HepG2 (cell line): ENCODE data around the gene CNIH3. TPM values are rescaled to one million over a fixed set of nuclear protein-coding genes. Genes with fewer than 3 reads are reported as not detected.

Experiments
- ATAC-seq: fragments of 200-7000 bp; cut with Tn5 transposase; 3 replicates; pipeline ENCODE4 v1.9.1; 2020; ENCODE audit warnings: mild to moderate bottlenecking, moderate library complexity
- BruUV-seq: library from RNA; stranded (reverse); fragments of 400-500 nt; replicated peaks from 2 replicates; lab custom pipeline; 2021; lab: Mats Ljungman, UMichigan
- CTCF ChIA-PET: fragments of 300-600 bp; formaldehyde crosslinking; extraction: SDS; loops from one replicate; lab custom pipeline; 2021; ENCODE audit warnings: low total read pairs, inconsistent platforms, low intra/inter-chr PET ratio; lab: Yijun Ruan, JAX
- POLR2A ChIA-PET: fragments of 350-600 bp; sonication (Branson Sonifier 250); formaldehyde crosslinking; loops from one replicate; lab custom pipeline; 2020; ENCODE audit warnings: antibody characterized with exemption, inconsistent platforms; lab: Yijun Ruan, JAX
- DNase-seq: peaks from one replicate; pipeline ENCODE4 v3.0.0-alpha.2; 2015; ENCODE audit warnings: low spot score
- FAIRE-seq: peaks from 3 replicates; lab custom pipeline; 2011; peaks lifted over from hg19 to GRCh38; lab: Jason Lieb, UNC
- H2AFZ ChIP-seq: one replicate; pipeline ENCODE4 v1.6.1; 2011; ENCODE audit warnings: low read length, inconsistent platforms
- H3K27ac ChIP-seq: fragments of 300-600 bp; 3 replicates; pipeline ENCODE4 v1.8.0; 2011; ENCODE audit warnings: mixed run types, mild to moderate bottlenecking, mixed read lengths, low read length, inconsistent platforms; ENCODE audit not compliant: insufficient read depth; ENCODE audit errors: extremely low read length
- H3K27me3 ChIP-seq, 2 experiments: fragments of 200-600 bp in 1 of 2; 2 replicates in 1 of 2; 3 replicates in 1 of 2; pipeline versions ENCODE4 v1.6.0 to v1.8.0; 2011; ENCODE audit warnings: low read length in 2 of 2, mild to moderate bottlenecking in 2 of 2, moderate library complexity in 2 of 2, inconsistent platforms in 1 of 2; ENCODE audit not compliant: insufficient read depth in 2 of 2, control insufficient read depth in 1 of 2
- H3K36me3 ChIP-seq, 2 experiments: fragments of 200-600 bp in 1 of 2; replicated peaks in 1 of 2; 2 replicates in 1 of 2; 3 replicates in 1 of 2; pipeline versions ENCODE4 v1.5.1 to v1.8.0; 2011; ENCODE audit warnings: low read length in 2 of 2, inconsistent platforms in 1 of 2; ENCODE audit not compliant: insufficient read depth in 2 of 2, control insufficient read depth in 1 of 2
- H3K4me1 ChIP-seq: 2 replicates; pipeline ENCODE4 v1.5.1; 2012; ENCODE audit warnings: low read length, inconsistent platforms; ENCODE audit not compliant: insufficient read depth
- H3K4me2 ChIP-seq: 2 replicates; pipeline ENCODE4 v1.6.0; 2011; ENCODE audit warnings: low read depth, low read length, inconsistent platforms
- H3K4me3 ChIP-seq, 3 experiments: fragments of 200-600 bp in 1 of 3; sonication (generic), shearing (Covaris generic) in 1 of 3; replicated peaks in 1 of 3; 2 replicates each; pipeline ENCODE4 v1.5.1; 2011 to 2016; ENCODE audit warnings: low read length in 3 of 3, inconsistent platforms in 2 of 3, low read depth in 2 of 3, mild to moderate bottlenecking in 2 of 3, control low read depth in 1 of 3, mixed read lengths in 1 of 3; ENCODE audit not compliant: insufficient read depth in 1 of 3
- H3K79me2 ChIP-seq: one replicate; pipeline ENCODE4 v1.6.1; 2011; ENCODE audit warnings: low read length, inconsistent platforms; ENCODE audit not compliant: insufficient read depth
- H3K9ac ChIP-seq: 2 replicates; pipeline ENCODE4 v1.6.0; 2011; ENCODE audit warnings: mild to moderate bottlenecking, low read depth, low read length, inconsistent platforms; ENCODE audit not compliant: insufficient read depth
- H3K9me3 ChIP-seq: 2 replicates; pipeline ENCODE4 v1.5.1; 2012; ENCODE audit warnings: mild to moderate bottlenecking, low read length
- H4K20me1 ChIP-seq: 2 replicates; pipeline ENCODE4 v1.6.0; 2011; ENCODE audit warnings: inconsistent platforms, mild to moderate bottlenecking, low read length, moderate library complexity; ENCODE audit not compliant: insufficient read depth
- ARNTL ChIP-seq: sonication (generic); formaldehyde crosslinking; IDR thresholded peaks from 2 replicates; pipeline ENCODE4 v1.4.0; 2020; ENCODE audit warnings: mild to moderate bottlenecking, missing genetic modification reagents
- ASH2L ChIP-seq: fragments of 300-600, 200-600 bp; sonication (generic); IDR thresholded peaks from 2 replicates; pipeline ENCODE4 v1.7.0; 2017; ENCODE audit warnings: low read depth, mild to moderate bottlenecking, moderate library complexity, mixed read lengths, low read length; ENCODE audit not compliant: insufficient read length
- ETV5 ChIP-seq: IDR thresholded peaks from 2 replicates; pipeline ENCODE4 v1.6.1; 2018; ENCODE audit warnings: missing biosample characterization, missing genetic modification reagents, inconsistent platforms, borderline replicate concordance
- HHEX ChIP-seq: IDR thresholded peaks from 2 replicates; pipeline ENCODE4 v1.6.1; 2016; ENCODE audit warnings: control low read depth
- HOXA3 ChIP-seq: sonication (generic); formaldehyde crosslinking; IDR thresholded peaks from 2 replicates; pipeline ENCODE4 v1.5.0; 2020; ENCODE audit warnings: missing genetic modification reagents
- KDM4B ChIP-seq: sonication (generic); formaldehyde crosslinking; IDR thresholded peaks from 2 replicates; pipeline ENCODE4 v1.4.0; 2020; ENCODE audit warnings: missing genetic modification reagents
- MIER2 ChIP-seq: IDR thresholded peaks from 2 replicates; pipeline ENCODE4 v1.6.1; 2016; ENCODE audit warnings: missing biosample characterization, missing genetic modification reagents
- MIXL1 ChIP-seq: IDR thresholded peaks from 2 replicates; pipeline ENCODE4 v1.6.1; 2016
- NONO ChIP-seq, 2 experiments: fragments of 450-650 bp in 1 of 2; sonication (generic) in 1 of 2; formaldehyde crosslinking in 1 of 2; IDR thresholded peaks in 1 of 2; conservative IDR thresholded peaks in 1 of 2; 2 replicates each; pipeline versions ENCODE4 v1.6.1 to v1.8.0; 2017 to 2022; ENCODE audit warnings: mild to moderate bottlenecking in 1 of 2, missing genetic modification reagents in 1 of 2, moderate library complexity in 1 of 2
- SMC3 ChIP-seq: IDR thresholded peaks from 2 replicates; pipeline ENCODE4 v1.6.1; 2011; ENCODE audit warnings: low read length, improper control_type of control experiment
- SP4 ChIP-seq: sonication (generic); formaldehyde crosslinking; IDR thresholded peaks from 2 replicates; pipeline ENCODE4 v1.8.1; 2023; ENCODE audit warnings: mild to moderate bottlenecking, missing genetic modification reagents
- STAG1 ChIP-seq: sonication (generic); formaldehyde crosslinking; IDR thresholded peaks from 2 replicates; pipeline ENCODE4 v1.4.0; 2020; ENCODE audit warnings: missing genetic modification reagents
- TFE3 ChIP-seq: IDR thresholded peaks from 2 replicates; pipeline ENCODE4 v1.6.1; 2016
- ZMYM2 ChIP-seq: sonication (generic); formaldehyde crosslinking; IDR thresholded peaks from 2 replicates; pipeline ENCODE4 v1.8.0; 2022; ENCODE audit warnings: mild to moderate bottlenecking, missing genetic modification reagents
- ZMYM4 ChIP-seq: sonication (generic); formaldehyde crosslinking; IDR thresholded peaks from 2 replicates; pipeline ENCODE4 v1.8.1; 2023; ENCODE audit warnings: mild to moderate bottlenecking, missing genetic modification reagents
- ZNF160 ChIP-seq: sonication (generic); formaldehyde crosslinking; IDR thresholded peaks from 2 replicates; pipeline ENCODE4 v1.8.0; 2022; ENCODE audit warnings: mild to moderate bottlenecking, inconsistent platforms, missing genetic modification reagents
- ZNF577 ChIP-seq: sonication (generic); formaldehyde crosslinking; IDR thresholded peaks from 2 replicates; pipeline ENCODE4 v1.4.0; 2020; ENCODE audit warnings: mild to moderate bottlenecking, low read depth, missing genetic modification reagents, borderline replicate concordance
- ZNF605 ChIP-seq: sonication (generic); formaldehyde crosslinking; IDR thresholded peaks from 2 replicates; pipeline ENCODE4 v1.8.0; 2022; ENCODE audit warnings: mild to moderate bottlenecking, missing genetic modification reagents
- ZNF619 ChIP-seq: sonication (generic); formaldehyde crosslinking; IDR thresholded peaks from 2 replicates; pipeline ENCODE4 v1.4.0; 2020; ENCODE audit warnings: mild to moderate bottlenecking, missing genetic modification reagents
- ZNF724P ChIP-seq: sonication (generic); formaldehyde crosslinking; IDR thresholded peaks from 2 replicates; pipeline ENCODE4 v1.8.0; 2022; ENCODE audit warnings: missing genetic modification reagents, borderline replicate concordance
- ZNF883 ChIP-seq: sonication (generic); formaldehyde crosslinking; IDR thresholded peaks from 2 replicates; pipeline ENCODE4 v1.5.1; 2020; ENCODE audit warnings: mild to moderate bottlenecking, missing genetic modification reagents; ENCODE audit errors: not compliant biosample characterization
- WGBS: methylation state at CpG from one replicate; pipeline ENCODE4 v1.1.6; 2017; ENCODE audit warnings: low lambda C conversion rate; 5-methylcytosine and 5-hydroxymethylcytosine counted together
- in situ Hi-C: cut with HindIII; loops from 2 replicates; pipeline ENCODE4 v1.10.0; 2017; ENCODE audit warnings: low pct_unique_long_range_greater_than_20kb; ENCODE audit not compliant: extremely low pct_ligation_motif_present
- intact Hi-C: fragments of 100-400 bp; cut with micrococcal nuclease; formaldehyde crosslinking; loops from one replicate; pipeline ENCODE4 v1.10.0; 2022; ENCODE audit not compliant: unreplicated experiment
- polyA plus RNA-seq, 8 experiments: library from polyadenylated mRNA; depleted of rRNA in 3 of 8; stranded (reverse) in 7 of 8; unstranded in 1 of 8; fragments of >200 nt; fragmentation: Illumina TruSeq in 4 of 8; extraction: Trizol in 4 of 8; gene quantifications; 2 replicates each; pipeline versions ENCODE4 v1.2.1 to v1.2.3, GENCODE V29; 2011 to 2016; ENCODE audit warnings: low read depth in 4 of 8, missing spikeins in 1 of 8, mixed read lengths in 1 of 8; ENCODE audit not compliant: insufficient read depth in 1 of 8
- total RNA-seq, 5 experiments: library from RNA; depleted of rRNA; stranded (reverse); fragments of >200 nt; fragmentation: Illumina TruSeq; extraction: Trizol; gene quantifications; 2 replicates each; pipeline ENCODE4 v1.2.3, GENCODE V29; 2016; ENCODE audit warnings: low read depth in 1 of 5

CNIH3 gene
- total and polyA plus RNA-seq, 2 of the 13 experiments (the other 11 are each of a cell fraction or from before 2014, with no cell fraction given) = 0.36 to 1.1 TPM

GRCh38 chr1:224665016-224665415 is 48.9 kb downstream of the CNIH3 start:
- Histone ChIP-seq H3K9me3 (no peaks in the 10 kb centered on the region), H3K4me3 (no peak overlapping the region), H3K36me3 (no peaks in the 10 kb centered on the region), H3K9ac (no peak overlapping the region), H2AFZ (no peak overlapping the region), H3K79me2 (no peaks in the 10 kb centered on the region), H3K27me3 (no peaks in the 10 kb centered on the region), H3K4me2 (no peak overlapping the region), H3K27ac (no peak overlapping the region), H4K20me1 (no peaks in the 10 kb centered on the region), H3K4me1 (no peaks in the 10 kb centered on the region)
- no peak for DNase-seq
- ATAC-seq = no peak
- no peak for TF ChIP-seq ASH2L
- no peak for TF ChIP-seq ZNF619 (CRISPR knock-in tag)
- TF ChIP-seq MIER2 = no peak
- no peak for TF ChIP-seq ZNF577 (CRISPR knock-in tag)
- no peak for TF ChIP-seq SMC3
- no peak for TF ChIP-seq ZNF724P (CRISPR knock-in tag)
- no peak for TF ChIP-seq NONO (IDR thresholded peaks at IDR 0.05)
- TF ChIP-seq NONO (CRISPR knock-in tag; conservative IDR thresholded peaks at IDR 0.05) = no peak
- no peak for TF ChIP-seq KDM4B (CRISPR knock-in tag)
- no peak for TF ChIP-seq ZMYM4 (CRISPR knock-in tag)
- no peak for TF ChIP-seq HHEX (CRISPR knock-in tag)
- in situ Hi-C loops = no loop called here
- intact Hi-C loops = no loop called here
- no TSS peak for BruUV-seq
- WGBS = 0% methylated on average over 3 of the region's 3 CpGs
- CTCF ChIA-PET = no interaction called here
- POLR2A ChIA-PET = no interaction called here
- no peak for FAIRE-seq

- Histone ChIP-seq H3K4me3 (no peak overlapping the region), H4K20me1 (no peaks in the 10 kb centered on the region), H3K9me3 (no peaks in the 10 kb centered on the region), H3K9ac (no peak overlapping the region), H3K27ac (no peak overlapping the region), H3K79me2 (no peaks in the 10 kb centered on the region), H3K36me3 (no peaks in the 10 kb centered on the region), H3K27me3 (no peaks in the 10 kb centered on the region), H3K4me1 (no peaks in the 10 kb centered on the region), H2AFZ (no peak overlapping the region), H3K4me2 (no peak overlapping the region)
- POLR2A ChIA-PET = no interaction called here
- no peak for ATAC-seq
- in situ Hi-C loops = no loop called here
- CTCF ChIA-PET = no interaction called here
- no TSS peak for BruUV-seq
- intact Hi-C loops = no loop called here
- no peak for DNase-seq
- FAIRE-seq = no peak
- no peak for TF ChIP-seq ARNTL (CRISPR knock-in tag)
- TF ChIP-seq HOXA3 = no peak
- no peak for TF ChIP-seq MIXL1
- no peak for TF ChIP-seq ZNF883 (CRISPR knock-in tag)
- no peak for TF ChIP-seq ZNF605 (CRISPR knock-in tag)
- no peak for TF ChIP-seq TFE3 (CRISPR knock-in tag)
- no peak for TF ChIP-seq ETV5
- TF ChIP-seq ZMYM2 (CRISPR knock-in tag) = no peak
- TF ChIP-seq STAG1 = no peak
- TF ChIP-seq ZNF160 = no peak
- TF ChIP-seq SP4 (CRISPR knock-in tag) = no peak
Measured at GRCh38 chr1:224666078-224666477, 50.0 kb downstream of the CNIH3 start.
